GM13977 (cell line): ENCODE data around the gene TGFA.
A peak's percentile ranks its signal among the peaks of the same experiment; 100 is the strongest.

Experiments used
- DNase-seq: peaks from one replicate; pipeline ENCODE4 v3.0.0; 2012; ENCODE audit warnings: low spot score
- CTCF ChIP-seq: IDR thresholded peaks from 2 replicates; pipeline ENCODE4 v1.5.1; 2012; ENCODE audit warnings: mild to moderate bottlenecking, control low read depth; ENCODE audit not compliant: insufficient read depth; ENCODE audit errors: extremely low read depth, missing control alignments
- in situ Hi-C: fragments of 300-500 bp; cut with MboI; formaldehyde crosslinking; loops from one replicate; pipeline ENCODE4 v1.12.0; 2022; ENCODE audit warnings: low sequenced_read_pairs, low pct_unique_long_range_greater_than_20kb, mixed read lengths, inconsistent platforms; ENCODE audit not compliant: unreplicated experiment

Gene TGFA

GRCh38 chr2:70553584-70554337, at the start of gene TGFA:
TGFA (minus strand) TSS chr2:70553826; CDS start chr2:70553767, 59 bp downstream.
- peak; percentile 71 for DNase-seq
- TF ChIP-seq CTCF: peak; percentile 65
- in situ Hi-C loops: no loop called here

- TF ChIP-seq CTCF: no peak
- in situ Hi-C loops: loop anchor here (25.0 kb wide), 1 partner anchor 109 kb away; no protein-coding TSS in a partner anchor
- no peak for DNase-seq
Observed at GRCh38 chr2:70603066-70603465, 49.4 kb upstream of the TGFA start.

GRCh38 chr2:70598197-70598596, 44.6 kb upstream of the TGFA start:
- DNase-seq: no peak
- TF ChIP-seq CTCF: no peak
- in situ Hi-C loops: no loop called here

GRCh38 chr2:70596739-70597138, 43.1 kb upstream of the TGFA start:
- TF ChIP-seq CTCF: no peak
- in situ Hi-C loops: no loop called here
- no peak for DNase-seq

GRCh38 chr2:70596293-70596692, 42.7 kb upstream of the TGFA start:
- in situ Hi-C loops: no loop called here
- no peak for TF ChIP-seq CTCF
- DNase-seq: no peak

GRCh38 chr2:70583091-70583490, 29.5 kb upstream of the TGFA start:
- in situ Hi-C loops: no loop called here
- TF ChIP-seq CTCF: no peak
- no peak for DNase-seq

- in situ Hi-C loops: no loop called here
- DNase-seq: no peak
- no peak for TF ChIP-seq CTCF
Observed at GRCh38 chr2:70580352-70580751, 26.7 kb upstream of the TGFA start.
